ENCODE results near the gene TBXT.
A peak's percentile ranks its signal among the peaks of the same experiment; 100 is the strongest.
"Not testable (repeated sequence)": the region's sequence is repeated elsewhere in the genome, so short reads cannot be mapped to it uniquely, and the experiment has no call there.

Gene TBXT

GRCh38 chr6:166172546-166172945 is 4.9 kb upstream of the TBXT start:
- no peak for DNase-seq (ENCODE audit: low read depth in 2 of 3, low spot score in 1 of 3)

- no peak for DNase-seq (ENCODE audit: low read depth in 2 of 3, low spot score in 1 of 3)
Measured at GRCh38 chr6:166169549-166170421, 2.1 kb upstream of the TBXT start.

DNA sequence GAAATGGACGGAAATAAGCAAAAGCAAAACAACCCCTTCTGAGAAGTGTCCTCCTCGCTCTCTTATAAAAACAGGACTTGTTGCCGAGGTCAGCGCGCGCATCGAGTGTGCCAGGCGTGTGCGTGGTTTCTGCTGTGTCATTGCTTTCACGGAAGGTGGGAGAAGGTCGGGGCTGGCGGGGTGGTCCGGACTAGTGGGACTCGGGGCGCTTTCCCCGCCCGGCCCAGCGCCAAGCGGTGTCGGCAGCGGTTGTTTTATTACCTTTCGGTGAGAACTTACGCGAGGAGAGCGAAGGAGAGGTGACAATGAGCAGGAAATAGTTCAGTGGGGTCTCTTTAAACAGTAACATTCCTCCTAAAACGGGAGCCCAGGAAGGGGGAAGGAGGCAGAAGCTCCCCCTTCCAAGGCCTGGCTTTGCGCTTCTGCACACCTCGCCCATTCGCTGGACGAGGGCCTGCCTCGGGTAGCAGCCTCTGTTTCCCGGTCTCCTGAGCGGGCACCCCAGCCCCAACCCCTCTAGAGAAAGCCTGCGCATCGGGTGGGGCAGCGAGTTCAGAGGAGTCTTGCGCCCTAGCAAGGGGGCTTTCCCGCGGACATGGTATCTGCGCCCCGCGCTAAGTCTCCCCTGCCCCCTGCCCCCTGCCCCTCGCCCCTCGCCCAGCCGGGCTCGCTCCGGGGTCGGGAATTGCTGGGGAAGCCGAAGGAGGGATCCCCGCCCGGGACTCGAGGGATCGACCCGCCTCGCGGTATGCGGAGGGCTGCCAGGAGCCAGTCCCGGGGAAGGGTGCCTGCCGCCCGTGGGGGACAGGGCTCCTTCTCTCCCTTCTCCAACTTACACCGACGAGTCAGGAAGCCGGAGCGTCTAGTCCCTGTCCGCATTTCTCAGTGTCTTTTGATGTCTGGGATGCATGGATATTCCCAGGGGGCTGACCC is 1.2 kb upstream of the TBXT start:
- no peak for DNase-seq (ENCODE audit: low read depth in 2 of 3, low spot score in 1 of 3)

DNA sequence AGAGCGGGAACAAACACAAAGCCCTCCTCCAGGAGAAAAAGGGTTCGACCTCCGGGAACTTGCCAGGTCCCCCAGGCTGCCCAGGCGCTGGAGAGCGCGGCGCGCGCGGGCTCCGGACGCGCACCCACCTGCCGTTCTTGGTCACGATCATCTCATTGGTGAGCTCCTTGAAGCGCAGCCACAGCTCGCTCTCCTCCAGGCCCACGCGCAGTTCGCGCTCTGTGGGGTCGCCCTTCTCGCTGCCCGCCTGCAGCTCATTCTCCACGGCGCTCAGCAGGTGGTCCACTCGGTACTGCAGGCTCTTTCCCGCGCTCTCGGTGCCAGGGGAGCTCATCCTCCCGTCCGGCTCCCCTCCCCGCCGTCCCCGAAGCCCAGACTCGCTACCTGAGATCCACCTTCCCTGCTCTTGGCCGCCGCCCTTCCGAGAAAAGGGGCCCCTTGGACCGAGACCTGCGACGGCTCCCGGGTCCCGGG is 356 bp downstream of the TBXT start:
- DNase-seq (ENCODE audit: low read depth in 2 of 3, low spot score in 1 of 3) = no peak

DNA sequence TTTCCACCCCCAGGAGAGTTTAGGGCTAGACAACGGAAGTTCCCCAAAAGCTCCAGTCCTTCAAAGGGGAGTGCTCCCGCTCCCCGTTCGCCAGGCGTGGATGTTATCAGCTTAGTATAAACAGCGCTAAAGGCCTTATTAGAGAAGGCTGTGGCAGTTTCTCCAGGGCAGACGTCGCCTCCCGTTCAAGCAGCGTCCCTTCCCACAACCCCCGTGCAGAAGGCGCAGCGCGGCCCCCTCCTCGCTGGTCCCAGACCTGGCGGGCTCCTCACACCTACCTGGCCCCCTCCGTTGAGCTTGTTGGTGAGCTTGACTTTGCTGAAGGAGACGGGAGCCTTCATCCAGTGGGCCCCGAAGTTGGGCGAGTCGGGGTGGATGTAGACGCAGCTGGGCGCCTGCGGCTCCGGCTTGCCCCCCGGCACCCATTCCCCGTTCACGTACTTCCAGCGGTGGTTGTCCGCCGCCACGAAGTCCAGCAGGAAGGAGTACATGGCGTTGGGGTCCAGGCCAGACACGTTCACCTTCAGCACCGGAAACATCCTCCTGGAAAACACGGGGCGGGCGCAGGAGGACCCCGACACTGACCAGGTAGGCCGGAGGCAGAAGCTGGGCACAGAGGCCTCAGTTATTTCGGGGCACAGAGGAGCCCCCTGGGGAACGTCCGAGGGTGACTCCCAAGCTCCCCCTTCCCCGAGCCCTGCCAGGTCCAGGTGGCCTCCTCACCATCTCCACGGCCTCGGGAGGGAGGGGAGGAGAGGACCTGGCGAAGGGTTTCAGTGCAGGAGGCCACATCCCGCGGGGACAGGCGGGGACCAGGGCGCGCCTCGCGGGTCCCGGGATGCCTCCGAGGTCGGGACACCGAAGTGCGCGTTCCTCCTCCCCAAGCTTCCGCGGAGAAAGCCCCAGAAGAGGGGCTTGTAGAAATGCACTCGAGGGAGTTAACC is 1.1 kb downstream of the TBXT start:
- DNase-seq (ENCODE audit: low read depth in 2 of 3, low spot score in 1 of 3) = no peak

GRCh38 chr6:166165558-166166313 is 1.9 kb downstream of the TBXT start:
- no peak for DNase-seq (ENCODE audit: low read depth in 2 of 3, low spot score in 1 of 3)

- peak in 2 of 3 donors; percentile 42 to 59 for DNase-seq (ENCODE audit: low read depth in 2 of 3, low spot score in 1 of 3)
Measured at GRCh38 chr6:166162599-166163342, 4.9 kb downstream of the TBXT start.

DNA sequence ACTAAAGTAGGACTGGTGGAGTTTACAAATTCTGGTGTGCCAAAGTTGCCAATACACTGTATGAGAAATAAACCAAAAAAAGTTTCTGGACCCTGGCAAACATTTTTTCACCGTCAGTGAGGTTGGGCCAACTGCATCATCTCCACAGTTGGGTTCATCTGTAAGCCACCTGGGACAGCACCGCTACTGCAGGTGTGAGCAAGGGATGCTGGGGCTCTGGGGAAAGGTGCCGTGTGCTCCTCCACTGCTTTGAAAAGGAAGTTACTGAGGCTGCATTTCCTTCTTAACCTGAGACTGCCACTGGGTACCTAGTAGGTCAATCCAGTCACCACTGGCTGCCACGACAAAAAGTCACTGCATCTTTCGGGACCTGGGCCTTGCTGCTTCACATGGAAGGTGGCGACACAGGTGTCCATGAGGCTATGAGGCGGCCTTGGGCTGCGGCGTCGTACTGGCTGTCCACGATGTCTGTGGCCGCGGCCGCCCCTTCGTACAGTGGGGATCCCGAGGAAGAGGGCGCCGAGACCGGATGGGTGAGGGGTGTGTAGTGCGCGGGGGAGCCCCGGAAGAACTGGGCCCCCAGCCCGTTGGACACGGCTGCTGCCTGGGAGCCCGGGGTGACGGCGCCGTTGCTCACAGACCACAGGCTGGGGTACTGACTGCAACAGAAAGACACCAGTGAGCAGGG is 9.6 kb downstream of the TBXT start:
- DNase-seq (ENCODE audit: low read depth in 2 of 3, low spot score in 1 of 3) = no peak

DNA sequence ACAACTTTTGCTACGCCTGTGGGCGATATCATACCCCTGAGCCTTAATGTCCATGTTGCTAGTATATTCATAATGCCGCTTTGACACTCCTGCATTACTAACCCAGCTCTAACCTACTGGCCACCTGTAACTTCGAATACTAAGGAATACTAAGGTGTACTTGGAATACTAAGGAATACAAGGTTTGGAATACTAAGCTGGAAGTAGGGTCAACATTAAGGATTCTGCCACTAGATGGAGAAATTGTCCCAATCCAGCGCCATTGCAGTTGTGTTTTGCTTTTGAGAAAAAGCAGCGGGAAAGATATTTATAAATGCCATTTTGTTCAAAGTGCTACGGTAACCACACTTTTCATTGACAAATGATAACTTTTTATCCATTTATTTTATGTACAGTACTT is 10.7 kb downstream of the TBXT start:
- DNase-seq (ENCODE audit: low read depth in 2 of 3, low spot score in 1 of 3) = no peak

DNA sequence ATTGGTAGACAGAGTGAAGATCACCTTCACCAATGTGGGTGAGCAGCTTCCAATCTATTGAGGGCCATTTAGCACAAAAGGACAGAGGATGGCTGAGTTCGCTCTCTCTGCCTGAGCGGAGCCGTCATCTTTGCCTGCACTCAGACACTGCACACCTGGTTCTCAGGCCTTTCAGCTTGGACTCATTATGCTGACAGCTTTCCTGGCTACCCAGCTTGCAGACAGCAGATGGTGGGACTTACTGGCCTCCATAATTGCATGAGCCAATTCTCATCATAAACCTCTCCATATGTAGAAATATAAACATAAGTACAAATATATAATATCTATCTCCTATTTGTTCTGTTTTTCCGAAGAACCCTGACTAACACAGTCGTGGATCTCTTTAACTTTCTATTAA is 13.7 kb downstream of the TBXT start:
- DNase-seq (ENCODE audit: low read depth in 2 of 3, low spot score in 1 of 3) = no peak

GRCh38 chr6:166152660-166153059 is 15.0 kb downstream of the TBXT start:
- DNase-seq (ENCODE audit: low read depth in 2 of 3, low spot score in 1 of 3) = no peak

DNA sequence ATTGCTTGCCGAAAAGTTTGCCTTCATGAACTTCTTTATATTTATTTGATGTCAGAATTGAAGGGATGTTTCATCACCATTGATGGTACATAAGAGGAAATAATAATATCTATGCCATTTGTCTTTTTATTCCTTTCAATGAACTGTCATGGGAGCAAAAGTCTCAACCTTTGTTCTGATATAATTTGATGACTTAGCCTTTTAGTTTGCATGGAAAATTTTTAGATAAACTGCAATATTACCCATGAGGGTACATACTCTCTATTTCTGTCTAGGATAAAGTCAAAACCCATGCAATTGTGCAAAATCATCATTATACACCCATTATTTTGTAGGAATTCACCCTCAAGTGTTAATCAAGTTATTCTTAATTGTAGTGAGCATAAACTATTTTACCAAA is 15.9 kb downstream of the TBXT start:
- no peak for DNase-seq (ENCODE audit: low read depth in 2 of 3, low spot score in 1 of 3)

DNA sequence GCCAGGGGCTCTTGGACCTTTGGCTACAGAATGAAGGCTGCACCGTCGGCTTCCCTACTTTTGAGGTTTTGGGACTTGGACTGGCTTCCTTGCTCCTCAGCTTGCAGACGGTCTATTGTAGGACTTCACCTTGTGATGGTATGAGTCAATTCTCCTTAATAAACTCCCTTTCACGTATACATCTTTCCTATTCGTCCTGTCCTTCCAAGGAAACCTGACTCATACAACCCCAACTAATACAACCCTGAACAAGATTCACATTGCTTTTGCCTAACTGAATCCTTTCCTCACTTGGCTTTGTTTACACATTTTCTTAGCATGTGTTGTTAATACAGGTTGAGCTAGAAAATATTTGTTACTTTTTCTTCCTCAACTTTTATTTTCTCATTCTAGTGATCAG is 21.9 kb downstream of the TBXT start:
- DNase-seq (ENCODE audit: low read depth in 2 of 3, low spot score in 1 of 3) = no peak

- no peak for DNase-seq (ENCODE audit: low read depth in 2 of 3, low spot score in 1 of 3)
Measured at GRCh38 chr6:166143011-166143410, 24.6 kb downstream of the TBXT start.

DNA sequence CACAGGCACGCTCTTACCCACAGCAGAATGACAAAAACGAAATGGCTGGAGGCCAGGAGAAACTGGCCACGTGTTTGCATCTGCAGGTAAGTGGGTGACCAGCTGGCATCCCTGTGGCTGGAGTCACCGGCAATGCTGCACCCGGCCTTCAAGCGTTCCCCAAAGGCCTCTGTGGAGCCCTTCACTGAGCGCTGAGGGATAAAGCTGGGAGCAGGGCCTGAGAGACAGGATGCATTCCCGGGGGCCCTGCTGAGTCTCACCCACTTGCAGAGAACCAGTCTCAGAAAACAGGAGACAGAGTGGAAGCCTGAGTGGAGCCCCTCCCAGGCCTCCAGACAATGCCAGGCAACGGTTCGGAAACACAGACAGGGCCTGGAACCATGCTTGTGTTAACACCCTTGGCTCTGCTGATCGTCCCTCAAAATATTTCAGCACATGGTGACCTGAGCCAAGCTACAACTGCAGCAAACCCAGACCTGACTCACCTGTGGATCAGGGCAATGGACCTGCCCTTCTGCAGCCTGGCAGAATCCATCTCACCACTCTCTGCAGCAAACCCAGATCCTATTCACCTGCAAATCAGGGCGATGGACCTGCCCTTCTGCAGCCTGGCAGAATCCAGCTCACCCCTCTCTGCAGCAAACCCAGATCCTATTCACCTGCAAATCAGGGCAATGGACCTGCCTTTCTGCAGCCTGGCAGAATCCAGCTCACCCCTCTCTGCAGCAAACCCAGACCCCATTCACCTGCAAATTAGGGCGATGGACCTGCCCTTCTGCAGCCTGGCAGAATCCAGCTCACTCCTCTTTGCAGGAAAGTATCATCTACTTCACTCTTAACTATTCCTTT is 39.8 kb downstream of the TBXT start:
- no peak for DNase-seq (ENCODE audit: low read depth in 2 of 3, low spot score in 1 of 3)

DNA sequence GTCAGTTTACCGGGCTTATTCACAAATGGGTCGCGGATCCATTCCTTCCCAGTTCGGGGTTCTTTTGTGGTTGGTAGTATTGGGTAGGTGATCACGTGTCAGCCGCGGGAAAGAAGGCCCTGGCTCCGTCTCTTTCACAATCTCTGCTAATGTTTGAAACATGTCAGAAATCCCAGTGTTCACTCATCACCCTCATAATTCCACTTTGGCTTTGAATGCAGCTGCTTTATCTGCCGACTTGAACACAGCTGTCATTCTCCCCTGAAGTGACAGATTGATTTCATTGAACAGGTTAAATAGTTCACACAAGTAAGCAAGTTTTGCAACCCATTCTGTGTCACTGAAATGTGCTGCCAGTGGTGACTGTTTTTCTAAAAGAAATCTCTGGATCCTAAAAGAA is 44.5 kb downstream of the TBXT start:
- DNase-seq (ENCODE audit: low read depth in 2 of 3, low spot score in 1 of 3) = not testable (repeated sequence)

DNA sequence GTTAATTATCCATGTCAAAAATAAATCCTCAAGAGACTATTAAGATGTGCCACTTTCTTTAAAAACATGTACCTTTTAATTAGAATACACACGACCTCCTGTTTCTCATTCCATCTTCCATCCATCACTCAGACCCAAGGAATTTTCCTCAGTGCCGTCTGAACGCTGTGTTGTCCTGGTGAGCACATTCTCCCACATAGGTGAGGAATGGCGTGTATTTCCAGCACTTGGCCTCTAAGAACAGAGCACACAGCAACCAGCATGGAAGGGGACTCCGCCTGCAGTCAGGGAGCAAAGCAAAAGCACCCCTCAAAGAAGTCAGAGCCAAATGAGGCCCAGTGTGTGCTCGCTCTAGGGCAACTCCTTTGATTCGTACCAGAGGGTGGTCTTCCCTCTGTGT is 45.9 kb downstream of the TBXT start:
- DNase-seq (ENCODE audit: low read depth in 2 of 3, low spot score in 1 of 3) = no peak
